ENCODE results near the gene PLXNC1.

The PLXNC1 gene

DNA sequence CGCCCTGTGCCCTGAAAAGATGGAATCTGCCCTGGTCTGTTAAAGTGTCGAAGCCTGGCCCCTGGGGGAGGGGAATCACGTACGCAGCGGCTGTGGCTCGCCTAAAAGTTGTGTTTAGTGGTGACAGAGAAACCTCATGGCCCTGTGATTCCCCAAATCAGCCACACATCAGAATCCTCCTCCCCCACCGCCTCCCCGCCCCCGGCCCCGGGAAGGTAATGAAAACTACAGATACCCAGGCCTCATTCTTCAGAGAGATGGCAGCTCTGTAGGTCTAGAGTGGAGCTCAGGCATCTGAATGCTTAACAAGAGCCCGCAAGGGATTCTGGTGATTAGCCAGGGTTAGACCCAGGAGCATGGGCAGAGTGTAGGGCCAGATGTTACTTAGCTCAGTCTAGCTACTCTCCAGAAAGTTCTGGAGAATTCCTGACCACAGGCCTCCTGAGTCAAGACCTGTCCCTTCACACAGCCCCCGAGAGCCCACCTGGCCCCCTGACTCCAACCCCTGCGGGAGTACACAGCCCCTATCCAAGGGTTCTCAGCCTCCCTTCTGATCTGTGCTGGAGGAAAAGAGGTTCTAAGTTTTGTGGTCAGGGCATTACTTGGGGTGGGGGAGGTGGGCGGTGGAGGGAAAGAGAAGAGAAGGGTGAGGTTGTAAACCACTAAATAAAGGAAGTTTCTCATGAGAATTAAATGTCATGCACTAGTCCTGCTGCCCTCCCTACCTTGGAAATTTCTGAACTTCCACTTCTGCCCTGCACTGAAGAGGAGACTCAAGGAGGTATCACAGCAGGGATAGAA, 114.8 kb downstream of the PLXNC1 start:
- DNase-seq (ENCODE audit: low spot score) = no peak
- peak overlapping the region; percentile 81 for H3K4me3 ChIP-seq
- H3K27ac ChIP-seq = peak overlapping the region; percentile 89 to 90
- TF ChIP-seq, protein P1, sequence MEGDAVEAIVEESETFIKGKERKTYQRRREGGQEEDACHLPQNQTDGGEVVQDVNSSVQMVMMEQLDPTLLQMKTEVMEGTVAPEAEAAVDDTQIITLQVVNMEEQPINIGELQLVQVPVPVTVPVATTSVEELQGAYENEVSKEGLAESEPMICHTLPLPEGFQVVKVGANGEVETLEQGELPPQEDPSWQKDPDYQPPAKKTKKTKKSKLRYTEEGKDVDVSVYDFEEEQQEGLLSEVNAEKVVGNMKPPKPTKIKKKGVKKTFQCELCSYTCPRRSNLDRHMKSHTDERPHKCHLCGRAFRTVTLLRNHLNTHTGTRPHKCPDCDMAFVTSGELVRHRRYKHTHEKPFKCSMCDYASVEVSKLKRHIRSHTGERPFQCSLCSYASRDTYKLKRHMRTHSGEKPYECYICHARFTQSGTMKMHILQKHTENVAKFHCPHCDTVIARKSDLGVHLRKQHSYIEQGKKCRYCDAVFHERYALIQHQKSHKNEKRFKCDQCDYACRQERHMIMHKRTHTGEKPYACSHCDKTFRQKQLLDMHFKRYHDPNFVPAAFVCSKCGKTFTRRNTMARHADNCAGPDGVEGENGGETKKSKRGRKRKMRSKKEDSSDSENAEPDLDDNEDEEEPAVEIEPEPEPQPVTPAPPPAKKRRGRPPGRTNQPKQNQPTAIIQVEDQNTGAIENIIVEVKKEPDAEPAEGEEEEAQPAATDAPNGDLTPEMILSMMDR (IDR thresholded peaks at IDR 0.05) = no peak

- TF ChIP-seq, protein P1 (IDR thresholded peaks at IDR 0.05) = no peak
- no peak for DNase-seq (ENCODE audit: low spot score)
Measured at GRCh38 chr12:94263905-94264561, 115.7 kb downstream of the PLXNC1 start.

DNA sequence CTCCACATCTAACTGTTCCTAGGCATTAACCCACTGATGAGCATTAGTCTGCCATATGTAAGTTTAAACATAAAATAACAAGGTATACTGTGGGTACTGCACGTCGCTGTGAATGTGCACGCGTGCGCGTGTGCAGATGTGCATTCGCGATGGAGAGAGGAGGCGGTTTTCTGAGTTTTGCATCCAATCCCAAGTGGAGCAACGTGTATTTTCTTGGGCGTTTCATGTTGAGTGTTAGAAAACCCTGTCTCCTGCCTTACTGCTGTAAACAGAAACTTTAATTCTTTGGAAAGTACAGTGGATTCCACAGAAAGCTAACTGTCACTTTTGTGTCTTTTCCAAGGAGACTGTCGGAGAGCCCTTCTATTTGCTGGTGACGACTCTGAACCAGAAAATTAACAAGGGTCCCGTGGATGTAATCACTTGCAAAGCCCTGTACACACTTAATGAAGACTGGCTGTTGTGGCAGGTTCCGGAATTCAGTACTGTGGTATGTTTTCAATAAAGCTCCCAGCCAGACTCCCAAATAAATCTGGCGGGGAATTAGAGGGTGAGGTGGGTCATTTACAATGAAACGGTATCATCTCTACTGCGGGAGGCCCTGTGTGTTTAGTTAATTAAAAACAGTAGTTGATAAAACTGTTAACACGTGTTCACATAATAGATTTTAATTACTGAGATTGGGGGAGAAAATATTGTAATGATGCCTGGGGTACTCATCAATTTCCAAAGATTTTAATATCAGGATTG, 116.5 kb downstream of the PLXNC1 start:
- no peak for DNase-seq (ENCODE audit: low spot score)
- no peak overlapping the region for H3K27ac ChIP-seq
- TF ChIP-seq, protein P1 (IDR thresholded peaks at IDR 0.05) = no peak
- no peak overlapping the region for H3K4me3 ChIP-seq

More at GRCh38 chr12:94263905-94264561, 115.7 kb downstream of the PLXNC1 start:
- Histone ChIP-seq H3K4me3 (no peak overlapping the region), H3K27ac (peak overlapping the region in 1 of 2 donors; percentile 89)

DNA sequence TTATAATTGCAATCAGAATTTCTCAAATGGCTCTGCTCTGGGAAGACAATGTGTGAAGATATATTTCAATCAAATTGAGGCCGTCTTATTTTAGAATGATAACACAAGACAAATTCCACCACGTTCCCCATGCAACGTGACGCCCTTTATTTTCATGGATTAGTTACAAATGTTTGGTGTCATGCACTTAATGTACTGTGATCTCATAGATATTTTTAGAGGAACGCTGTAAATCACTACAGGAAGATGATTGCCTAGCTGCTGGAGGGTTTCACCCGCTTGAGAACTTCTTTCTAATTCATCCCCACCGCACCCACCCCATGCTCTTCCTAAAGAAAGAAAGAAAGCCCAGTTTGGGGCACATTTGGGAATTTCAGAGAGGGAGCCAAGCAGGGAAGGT, 117.2 kb downstream of the PLXNC1 start:
- peak; percentile 11 for DNase-seq (ENCODE audit: low spot score)
- TF ChIP-seq, protein P1 (IDR thresholded peaks at IDR 0.05) = no peak
- no peak overlapping the region for H3K27ac ChIP-seq
- no peak overlapping the region for H3K4me3 ChIP-seq

DNA sequence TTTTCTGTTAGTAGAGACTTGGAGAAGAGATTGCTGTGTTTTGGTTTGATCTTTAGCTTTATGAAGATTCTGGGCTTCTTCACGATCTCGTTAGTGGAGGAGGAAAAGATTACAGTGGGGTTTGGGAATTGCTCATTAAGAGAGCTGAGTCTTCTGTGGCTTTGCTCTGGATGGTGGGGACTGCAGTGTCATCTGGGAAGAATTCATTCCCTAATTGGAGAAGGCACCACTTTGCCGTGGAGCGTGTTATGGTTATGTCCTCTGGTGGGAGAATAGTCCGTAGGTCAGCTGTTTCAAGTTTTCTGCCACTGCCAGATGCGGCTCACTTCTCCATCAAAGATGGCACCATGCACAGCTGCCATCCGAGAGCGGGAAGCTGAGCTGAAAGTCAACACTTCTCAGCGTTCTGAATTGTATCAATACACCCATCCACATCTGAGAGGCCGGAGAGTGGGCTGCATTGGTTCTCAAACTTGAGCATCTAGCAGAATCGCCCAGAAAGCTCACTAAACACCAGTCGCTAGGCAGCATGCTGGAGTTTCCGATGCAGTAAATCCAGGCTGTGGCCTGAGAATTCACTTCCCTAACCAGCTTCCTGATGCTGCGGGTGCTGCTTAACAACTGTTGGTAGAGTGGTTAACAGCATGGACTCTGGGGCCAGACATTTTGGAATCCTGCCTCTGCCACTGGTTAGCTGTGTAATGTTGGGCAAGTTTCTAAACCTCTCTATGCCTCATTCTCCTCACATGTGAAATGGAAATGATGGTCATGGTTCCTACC, 117.8 kb downstream of the PLXNC1 start:
- DNase-seq (ENCODE audit: low spot score) = no peak
- peak overlapping the region in 1 of 2 donors; percentile 52 for H3K27ac ChIP-seq
- H3K4me3 ChIP-seq = no peak overlapping the region
- TF ChIP-seq, protein P1 (IDR thresholded peaks at IDR 0.05) = no peak

DNA sequence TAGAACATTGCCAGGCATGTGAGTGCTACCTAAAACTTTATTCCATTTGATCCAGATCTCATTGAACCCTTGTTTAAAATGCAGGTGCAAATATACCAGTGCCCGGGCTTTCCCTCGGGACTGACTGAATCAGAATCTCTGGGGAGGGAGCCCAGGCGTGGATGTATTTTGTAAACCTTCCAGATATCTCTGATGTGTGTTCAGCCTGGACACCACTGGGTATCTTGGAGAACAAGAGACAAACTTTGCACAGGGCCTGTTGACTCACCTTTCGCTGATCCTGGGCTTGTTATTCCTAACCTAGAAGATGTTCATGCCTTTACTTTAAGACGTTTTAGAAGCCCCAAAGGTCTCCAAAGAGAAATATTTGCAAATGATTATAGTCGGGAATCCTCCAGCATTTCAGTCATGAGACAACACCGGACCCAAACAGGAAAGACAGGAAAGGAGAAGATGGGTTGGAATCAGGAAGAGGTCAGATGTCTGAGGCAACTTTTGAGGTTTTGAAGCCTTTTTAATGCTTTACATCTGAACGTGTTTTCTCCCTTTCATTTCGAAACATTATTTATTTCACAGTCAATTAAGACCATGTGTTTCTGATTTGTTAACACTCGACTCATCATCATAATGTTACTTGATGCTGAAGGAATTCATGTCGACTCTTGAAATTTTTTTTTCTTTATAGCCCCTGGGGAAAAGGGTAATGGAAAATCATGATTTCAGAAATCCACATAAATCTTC, 118.6 kb downstream of the PLXNC1 start:
- Histone ChIP-seq H3K4me3 (no peak overlapping the region), H3K27ac (peak overlapping the region; percentile 21 to 52)
- TF ChIP-seq, protein P1 (IDR thresholded peaks at IDR 0.05) = no peak
- no peak for DNase-seq (ENCODE audit: low spot score)
